ENCODE results near the gene PNMA6A.
"Not testable (repeated sequence)": the region's sequence is repeated elsewhere in the genome, so short reads cannot be mapped to it uniquely, and the experiment has no call there.

Gene PNMA6A

DNA sequence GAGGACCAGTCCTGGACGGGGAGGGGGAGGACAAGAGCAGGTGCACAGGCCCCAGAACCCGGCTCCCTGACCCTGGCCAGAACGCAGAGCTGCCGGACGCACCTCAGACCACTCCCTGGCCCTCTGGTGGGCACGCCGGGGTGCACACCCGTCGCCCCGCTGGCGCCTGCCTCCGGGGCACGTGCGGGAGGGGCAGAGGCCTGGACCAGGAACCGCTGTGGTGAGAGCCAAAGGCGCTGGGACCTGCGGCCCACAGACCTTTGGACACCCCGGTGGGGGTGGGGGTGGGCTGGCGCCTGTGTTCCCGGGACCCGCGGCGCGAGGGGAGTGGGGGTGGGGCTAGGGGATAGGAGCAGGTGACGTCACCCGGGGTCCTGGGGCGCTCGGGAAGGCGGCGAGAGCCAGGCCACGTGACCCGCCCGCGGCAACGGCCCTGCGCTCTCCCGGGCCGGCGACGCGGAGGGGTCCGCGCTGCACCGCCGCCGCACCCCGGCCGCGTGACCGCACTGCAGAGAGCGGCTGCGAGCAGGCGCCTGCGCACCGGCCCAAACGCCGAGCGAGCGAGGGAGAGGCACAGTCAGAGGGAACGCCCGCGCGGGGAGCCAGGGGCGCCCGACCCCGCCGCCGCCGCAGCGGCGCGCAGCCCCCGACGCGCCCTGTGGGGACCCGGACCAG, at the start of gene PNMA6A:
Gene PNMA6A (plus strand): TSS at position 546 of the 675 bp plus-strand sequence. CDS start 609 bp downstream, outside the sequence.
- DNase-seq, result not testable (repeated sequence)

DNA sequence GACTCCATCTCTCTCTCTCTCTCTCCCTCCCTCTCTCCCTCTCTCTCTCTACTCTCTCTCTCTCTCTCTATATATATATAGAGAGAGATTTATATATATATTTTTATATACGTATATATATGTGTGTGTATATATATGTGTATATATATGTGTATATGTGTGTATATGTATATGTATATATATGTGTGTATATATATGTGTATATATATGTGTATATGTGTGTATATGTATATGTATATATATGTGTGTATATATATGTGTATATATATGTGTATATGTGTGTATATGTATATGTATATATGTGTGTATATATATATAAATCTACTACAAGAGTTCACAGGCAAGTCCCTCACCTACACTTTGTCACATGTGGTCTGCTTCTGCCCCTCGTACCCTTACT, 45.8 kb upstream of the PNMA6A start:
- not testable (repeated sequence) for DNase-seq

- DNase-seq, result not testable (repeated sequence)
These were observed 43.8 kb upstream of the PNMA6A start for GRCh38 chrX:153028487-153028886.

- DNase-seq, result no peak
These were observed 43.1 kb upstream of the PNMA6A start for GRCh38 chrX:153029162-153029561.

GRCh38 chrX:153029875-153030274, 42.4 kb upstream of the PNMA6A start:
- no peak for DNase-seq

GRCh38 chrX:153030801-153031200, 41.5 kb upstream of the PNMA6A start:
- no peak for DNase-seq

DNA sequence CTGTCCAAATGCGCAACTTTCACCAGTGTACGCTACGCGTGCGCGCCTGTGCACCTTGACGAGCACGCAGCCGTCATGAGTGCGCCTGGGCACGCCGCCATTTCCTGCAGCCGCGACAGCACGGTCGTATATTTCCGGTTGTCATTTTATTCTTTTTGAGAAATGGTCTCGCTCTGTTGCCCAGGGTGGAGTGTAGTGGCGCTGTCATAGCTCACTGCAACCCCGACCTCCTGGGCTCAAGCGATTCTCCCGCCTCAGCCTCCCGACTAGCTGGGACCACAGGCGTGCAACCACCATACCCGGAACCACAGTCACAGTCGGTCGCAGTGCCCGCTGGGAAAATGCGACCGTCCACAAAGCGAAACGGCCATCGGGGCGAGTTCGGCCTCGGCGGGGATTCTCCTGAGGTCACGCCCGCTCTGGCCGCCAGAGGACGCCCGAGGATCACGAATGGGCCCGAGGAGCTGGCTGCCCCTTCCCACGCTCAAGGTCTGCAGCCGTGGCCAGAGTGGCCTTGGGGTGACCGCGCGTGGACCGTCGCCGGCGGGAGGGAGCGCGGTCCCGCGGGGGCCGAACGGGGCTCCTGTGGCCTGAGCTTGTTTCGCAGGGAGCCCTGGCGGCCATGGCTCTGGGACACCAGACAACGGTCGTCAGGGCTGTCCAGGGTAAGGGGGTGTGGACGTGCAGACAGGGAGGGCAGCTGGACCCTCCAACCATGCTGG, 39.7 kb upstream of the PNMA6A start:
- DNase-seq, result peak; percentile 35

DNA sequence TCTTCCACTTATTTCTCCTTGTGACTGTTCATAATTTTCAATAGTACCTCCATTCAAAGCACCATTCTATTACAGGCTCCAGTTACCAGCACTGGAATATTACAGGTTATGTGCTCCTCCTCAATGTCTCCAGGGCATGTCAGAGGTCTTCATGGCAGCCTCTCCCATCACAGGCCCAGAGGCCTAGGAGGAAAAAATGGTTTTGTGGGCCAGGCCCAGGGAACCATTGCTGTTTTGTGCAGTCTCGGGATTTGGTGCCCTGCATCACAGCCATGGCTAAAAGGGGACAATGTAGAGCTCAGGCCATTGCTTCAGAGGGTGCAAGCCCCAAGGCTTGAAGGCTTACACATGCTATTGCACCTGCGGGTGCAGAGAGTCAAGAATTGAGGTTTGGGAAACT, 23.2 kb upstream of the PNMA6A start:
- DNase-seq, result no peak

GRCh38 chrX:153052534-153052933, 19.7 kb upstream of the PNMA6A start:
- no peak for DNase-seq

DNA sequence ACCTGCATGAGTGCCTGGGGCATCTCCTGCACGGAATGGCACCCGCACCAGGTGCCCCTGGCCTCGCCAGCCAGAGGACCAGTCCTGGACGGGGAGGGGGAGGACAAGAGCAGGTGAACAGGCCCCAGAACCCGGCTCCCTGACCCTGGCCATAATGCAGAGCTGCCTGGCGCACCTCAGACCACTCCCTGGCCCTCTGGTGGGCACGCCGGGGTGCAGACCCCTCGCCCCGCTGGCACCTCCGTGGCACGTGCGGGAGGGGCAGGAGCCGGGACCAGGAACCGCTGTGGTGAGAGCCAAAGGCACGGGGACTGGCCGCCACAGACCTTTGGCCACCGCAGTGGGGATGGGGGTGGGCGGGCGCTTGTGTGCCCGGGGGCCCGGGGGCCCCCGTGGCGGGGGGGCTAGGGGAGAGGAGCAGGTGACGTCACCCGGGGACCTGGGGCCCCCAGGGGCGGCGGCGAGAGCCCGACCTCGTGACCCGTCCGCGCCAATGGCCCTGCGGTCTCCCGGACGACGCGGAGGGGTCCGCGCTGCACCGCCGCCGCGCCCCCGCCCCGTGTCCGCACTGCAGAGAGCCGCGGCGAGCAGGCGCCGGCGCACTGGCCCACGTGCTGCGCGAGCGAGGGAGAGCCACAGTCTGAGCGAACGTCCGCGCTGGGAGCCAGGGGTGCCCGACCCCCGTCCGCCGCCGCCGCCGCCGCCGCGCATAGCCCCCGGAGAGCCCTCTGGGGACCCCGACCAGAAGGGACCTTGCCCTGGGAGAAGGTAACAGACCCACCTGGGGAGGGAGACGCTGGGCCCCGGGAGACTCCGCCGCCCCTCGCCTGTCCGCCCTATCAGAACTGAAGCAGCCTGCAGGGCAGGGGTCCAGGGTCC, 16.1 kb upstream of the PNMA6A start, which contains the start of gene PNMA3:
Gene PNMA3 (plus strand): TSS at position 600 of the 879 bp plus-strand sequence. CDS start 586 bp downstream, outside the sequence.
- DNase-seq, result no peak

DNA sequence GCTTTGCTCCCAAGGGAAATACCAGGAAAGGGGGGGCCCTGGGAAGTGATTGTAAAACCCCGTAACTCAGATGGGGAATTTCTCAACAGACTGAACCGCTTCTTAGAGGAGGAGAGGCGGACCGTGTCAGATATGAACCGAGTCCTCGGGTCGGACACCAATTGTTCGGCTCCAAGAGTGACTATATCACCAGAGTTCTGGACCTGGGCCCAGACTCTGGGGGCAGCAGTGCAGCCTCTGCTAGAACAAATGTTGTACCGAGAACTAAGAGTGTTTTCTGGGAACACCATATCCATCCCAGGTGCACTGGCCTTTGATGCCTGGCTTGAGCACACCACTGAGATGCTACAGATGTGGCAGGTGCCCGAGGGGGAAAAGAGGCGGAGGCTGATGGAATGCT, 15.0 kb upstream of the PNMA6A start:
- no peak for DNase-seq

DNA sequence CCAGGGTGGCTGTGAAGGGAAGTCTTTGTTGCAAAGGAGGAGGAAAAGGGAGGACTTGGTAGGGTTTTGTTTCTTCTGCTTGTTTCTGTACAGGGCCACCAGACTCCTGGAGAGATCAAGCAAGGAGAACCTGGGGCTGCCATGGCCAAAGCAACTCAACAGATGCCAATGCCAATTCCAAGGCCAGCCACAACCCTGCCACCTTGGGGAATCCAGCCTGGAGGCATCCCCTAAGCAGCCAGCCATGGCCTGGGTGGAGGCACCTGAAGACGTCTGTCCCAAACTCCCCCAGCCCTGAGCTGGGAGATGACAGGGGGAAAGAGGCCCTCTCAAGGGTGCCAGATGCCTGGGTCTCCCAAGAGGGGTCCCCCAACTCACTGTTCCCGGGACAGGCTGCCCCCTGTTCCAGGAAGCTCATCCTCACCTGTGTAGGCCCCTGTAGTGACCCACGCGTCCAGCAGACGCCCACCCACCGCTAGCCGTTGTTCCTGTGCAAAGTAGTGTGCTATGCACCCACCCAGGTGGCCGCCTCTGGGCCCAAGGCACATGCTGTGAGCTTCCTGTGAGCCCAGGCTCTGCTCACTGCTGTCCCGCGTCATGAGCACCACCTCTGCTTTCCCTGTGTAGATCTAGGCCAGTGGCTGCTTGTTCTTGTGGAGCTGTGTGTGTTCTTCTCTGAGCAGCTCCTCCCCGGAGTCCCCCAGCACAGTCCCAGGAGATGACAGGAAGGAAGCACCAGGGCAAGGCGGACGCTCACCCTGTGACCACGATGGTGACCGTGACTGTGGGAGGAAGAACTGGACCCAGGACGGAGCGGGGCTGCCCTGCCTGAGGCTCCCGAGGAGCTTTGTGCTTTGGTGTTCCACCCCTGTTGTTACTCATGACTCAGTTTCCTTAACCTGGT, 12.8 kb upstream of the PNMA6A start:
- DNase-seq, result no peak

GRCh38 chrX:153060095-153060445, 12.2 kb upstream of the PNMA6A start:
- DNase-seq, result no peak

DNA sequence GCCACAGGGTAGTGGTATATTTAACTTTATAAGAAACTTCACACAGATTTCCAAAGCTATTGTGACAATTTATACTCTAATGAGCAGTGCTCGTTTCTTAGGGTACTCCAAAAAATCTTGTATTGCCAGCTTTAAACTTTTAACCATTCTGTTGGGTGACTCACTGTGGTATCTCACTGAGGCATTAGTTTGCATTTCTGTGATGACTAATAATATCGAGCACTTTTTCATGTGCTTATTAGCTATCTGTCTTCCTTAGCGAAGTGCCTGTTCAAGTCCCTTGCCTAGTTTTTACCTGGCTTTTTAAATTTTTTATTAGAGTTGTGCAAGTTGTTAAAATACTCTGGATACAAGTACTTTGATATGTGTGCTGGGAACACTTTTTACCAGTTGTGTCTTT, 10.5 kb upstream of the PNMA6A start:
- no peak for DNase-seq

DNA sequence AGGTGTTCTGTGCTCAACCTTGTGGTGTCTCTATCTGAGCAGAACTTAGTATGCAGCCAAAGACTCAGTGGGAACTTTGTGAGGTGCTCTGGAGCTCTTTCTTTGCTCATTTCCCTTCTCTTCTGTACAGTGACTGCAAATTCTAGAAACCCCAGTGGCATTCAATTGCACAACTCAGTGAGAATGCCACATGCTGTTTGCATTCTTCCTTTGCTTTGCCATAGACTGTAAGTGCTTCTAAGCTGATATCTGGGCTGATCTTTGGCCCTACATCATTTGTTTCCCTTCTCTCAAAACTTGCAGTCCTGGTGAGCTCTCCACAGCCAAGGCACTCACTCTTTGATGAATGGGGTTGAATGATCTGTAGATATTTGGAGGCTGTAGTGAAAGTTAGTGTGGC, 8.9 kb upstream of the PNMA6A start:
- no peak for DNase-seq

DNA sequence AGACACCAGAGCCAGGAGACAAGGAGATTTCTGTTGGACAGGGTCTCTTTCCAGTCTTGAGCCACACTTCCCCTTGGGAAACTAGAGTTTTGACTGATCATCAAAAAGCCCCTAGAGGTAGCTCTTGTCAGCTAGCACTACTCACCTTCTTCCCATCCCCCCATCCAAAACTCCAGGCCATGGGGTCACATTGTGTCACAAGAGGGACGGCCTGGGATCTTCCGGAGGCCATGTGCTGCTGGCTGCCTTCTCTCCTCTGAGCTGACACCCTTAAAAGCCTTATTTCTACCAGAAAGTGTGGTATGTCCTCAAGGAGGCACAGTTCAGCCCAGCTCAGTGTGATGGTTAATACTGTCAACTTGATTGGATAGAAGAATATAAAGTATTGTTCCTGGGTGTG, 8.2 kb upstream of the PNMA6A start:
- DNase-seq, result no peak

DNA sequence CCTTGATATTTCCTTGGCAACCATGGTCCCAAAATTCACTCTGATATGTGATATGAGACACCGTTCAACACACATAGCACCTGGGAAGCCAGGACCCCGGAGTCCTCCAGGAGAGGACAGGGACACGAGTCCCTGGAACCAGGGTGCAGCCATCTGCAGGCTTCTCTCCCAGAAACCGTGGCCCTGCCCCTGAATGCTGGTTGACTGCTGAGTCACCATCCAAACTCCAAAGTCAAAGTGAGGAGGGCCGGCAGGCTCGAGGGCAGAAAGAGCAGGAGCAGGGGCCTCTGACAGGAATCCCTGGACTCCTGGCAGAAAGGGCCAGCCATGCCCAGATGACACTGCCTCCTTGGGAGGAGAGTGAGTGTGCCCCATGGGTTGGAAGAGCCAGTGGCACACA, 6.9 kb upstream of the PNMA6A start:
- DNase-seq, result no peak

GRCh38 chrX:153066402-153066801, 5.9 kb upstream of the PNMA6A start:
- DNase-seq, result not testable (repeated sequence)

DNA sequence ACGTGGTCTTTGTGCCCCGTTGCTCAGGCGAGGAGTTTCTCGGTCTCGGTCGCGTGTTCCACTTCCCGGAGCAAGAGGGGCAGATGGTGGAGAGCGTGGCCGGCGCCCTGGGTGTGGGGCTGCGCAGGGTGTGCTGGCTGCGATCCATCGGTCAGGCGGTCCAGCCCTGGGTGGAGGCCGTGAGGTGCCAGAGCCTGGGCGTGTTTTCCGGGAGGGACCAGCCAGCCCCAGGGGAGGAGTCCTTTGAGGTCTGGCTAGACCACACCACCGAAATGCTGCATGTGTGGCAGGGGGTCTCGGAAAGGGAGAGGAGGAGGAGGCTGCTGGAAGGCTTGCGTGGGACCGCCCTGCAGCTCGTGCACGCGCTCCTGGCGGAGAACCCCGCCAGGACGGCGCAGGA, 1.1 kb downstream of the PNMA6A start:
- not testable (repeated sequence) for DNase-seq

DNA sequence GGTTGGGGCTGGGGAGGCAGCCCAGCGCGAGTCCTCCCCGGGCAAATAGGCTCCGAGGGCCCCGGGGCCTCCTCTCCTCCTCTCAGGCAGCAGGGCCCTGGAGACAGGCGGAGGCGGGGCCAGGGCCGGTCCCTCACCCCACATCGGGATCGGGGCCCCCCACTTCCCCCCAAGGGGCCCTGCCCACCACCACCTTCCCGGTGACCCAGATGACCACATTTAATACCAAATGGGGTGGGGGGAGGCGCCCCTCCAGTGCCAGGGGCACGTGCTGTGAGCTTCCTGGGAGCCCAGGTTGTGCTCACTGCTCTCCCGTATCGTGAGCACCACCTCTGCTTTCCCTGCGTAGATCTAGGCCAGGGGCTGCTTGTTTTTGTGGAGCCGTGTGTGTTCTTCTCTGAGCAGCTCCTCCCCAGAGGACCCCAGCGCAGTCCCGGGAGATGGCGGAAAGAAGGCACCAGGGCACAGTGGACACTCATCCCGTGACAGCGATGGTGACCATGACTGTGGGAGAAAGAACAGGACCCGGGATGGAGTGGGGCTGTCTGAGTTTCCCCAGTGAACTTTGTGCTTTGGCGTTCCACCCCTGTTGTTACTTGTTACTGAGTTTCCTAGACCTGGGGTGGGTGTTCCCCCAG, 2.1 kb downstream of the PNMA6A start:
- no peak for DNase-seq

GRCh38 chrX:153074935-153075334, 2.7 kb downstream of the PNMA6A start:
- no peak for DNase-seq

- no peak for DNase-seq
These were observed 3.1 kb downstream of the PNMA6A start for GRCh38 chrX:153075366-153075765.
